ACC112 (cell line): ENCODE measurements around the gene CYP26A1.

Source experiments
- H2AFZ ChIP-seq: fragments of 200-600 bp; sonication (generic); one replicate; pipeline ENCODE4 v1.6.0; 2017; ENCODE audit warnings: antibody characterized with exemption, low read length; ENCODE audit not compliant: unreplicated experiment
- H3K27ac ChIP-seq: fragments of 200-600 bp; sonication (generic); 2 replicates; pipeline ENCODE4 v1.5.1; 2014; ENCODE audit warnings: low read depth, mild to moderate bottlenecking, antibody characterized with exemption, low read length, moderate library complexity
- H3K27me3 ChIP-seq: fragments of 200-600 bp; sonication (generic); 2 replicates; pipeline ENCODE4 v1.6.1; 2014; ENCODE audit warnings: mild to moderate bottlenecking, antibody characterized with exemption, low read length, moderate library complexity, mixed read lengths; ENCODE audit not compliant: insufficient read depth
- H3K36me3 ChIP-seq: fragments of 200-600 bp; sonication (generic); 2 replicates; pipeline ENCODE4 v1.6.1; 2016; ENCODE audit warnings: mild to moderate bottlenecking, antibody characterized with exemption, low read length, moderate library complexity, mixed read lengths; ENCODE audit not compliant: insufficient read depth
- H3K4me1 ChIP-seq: fragments of 200-600 bp; sonication (generic); one replicate; pipeline ENCODE4 v1.6.1; 2016; ENCODE audit warnings: low read length, mixed read lengths; ENCODE audit not compliant: insufficient read depth, unreplicated experiment, control insufficient read depth
- H3K4me3 ChIP-seq: fragments of 200-600 bp; sonication (generic); 2 replicates; pipeline ENCODE4 v1.5.1; 2014; ENCODE audit warnings: mild to moderate bottlenecking, low read depth, low read length
- H3K79me2 ChIP-seq: fragments of 200-600 bp; sonication (generic); one replicate; pipeline ENCODE4 v1.6.0; 2016; ENCODE audit warnings: low read length; ENCODE audit not compliant: control insufficient read depth, unreplicated experiment, insufficient read depth

The CYP26A1 gene

GRCh38 chr10:93124580-93125318 lies 51.1 kb downstream of the CYP26A1 start:
- Histone ChIP-seq H3K27me3 (peaks cover 27% of the 10 kb centered on the region; the same call in 1 of the 2 replicates), H3K4me1 (no peaks in the 10 kb centered on the region), H3K79me2 (no peaks in the 10 kb centered on the region), H3K27ac (no peak overlapping the region), H3K36me3 (no peaks in the 10 kb centered on the region), H2AFZ (no peak overlapping the region), H3K4me3 (no peak overlapping the region)

GRCh38 chr10:93125966-93126365 lies 52.3 kb downstream of the CYP26A1 start:
- Histone ChIP-seq H3K36me3 (no peaks in the 10 kb centered on the region), H3K27ac (no peak overlapping the region), H3K79me2 (no peaks in the 10 kb centered on the region), H3K4me3 (no peak overlapping the region), H3K4me1 (no peaks in the 10 kb centered on the region), H2AFZ (no peak overlapping the region), H3K27me3 (peaks cover 32% of the 10 kb centered on the region; the same call in 1 of the 2 replicates)

- no peaks in the 10 kb centered on the region for H3K4me1 ChIP-seq
- no peak overlapping the region for H3K27ac ChIP-seq
- no peak overlapping the region for H2AFZ ChIP-seq
- H3K36me3 ChIP-seq: no peaks in the 10 kb centered on the region
- peaks cover 32% of the 10 kb centered on the region for H3K27me3 ChIP-seq
- H3K79me2 ChIP-seq: no peaks in the 10 kb centered on the region
- H3K4me3 ChIP-seq: no peak overlapping the region
These were observed 52.9 kb downstream of the CYP26A1 start for GRCh38 chr10:93126483-93127052.
